Measurements from ENCODE around the gene UBE2QL1.

UBE2QL1 gene

GRCh38 chr5:6490246-6490645, 41.6 kb downstream of the UBE2QL1 start:
- TF ChIP-seq ZFP3 (CRISPR knock-in tag; IDR thresholded peaks at IDR 0.05) (no peak), PPARA (CRISPR knock-in tag; IDR thresholded peaks at IDR 0.05; ENCODE audit: borderline replicate concordance) (no peak), ZNF8 (CRISPR knock-in tag; IDR thresholded peaks at IDR 0.05) (no peak), TCF4 (CRISPR knock-in tag; IDR thresholded peaks at IDR 0.05; ENCODE audit: borderline replicate concordance) (no peak), ISL1 (CRISPR knock-in tag; IDR thresholded peaks at IDR 0.05) (no peak), TSHZ2 (CRISPR knock-in tag; IDR thresholded peaks at IDR 0.05) (no peak), SNAI2 (CRISPR knock-in tag; IDR thresholded peaks at IDR 0.05) (no peak), RARB (CRISPR knock-in tag; IDR thresholded peaks at IDR 0.05) (no peak), ARNTL (CRISPR knock-in tag; IDR thresholded peaks at IDR 0.05; ENCODE audit: borderline replicate concordance, low read depth) (no peak), CSRNP3 (CRISPR knock-in tag; IDR thresholded peaks at IDR 0.05) (no peak), ZNF70 (CRISPR knock-in tag; IDR thresholded peaks at IDR 0.05) (no peak), OSR1 (CRISPR knock-in tag; IDR thresholded peaks at IDR 0.05) (no peak), CSDC2 (CRISPR knock-in tag; IDR thresholded peaks at IDR 0.05) (no peak), ZFP30 (CRISPR knock-in tag; IDR thresholded peaks at IDR 0.05) (no peak), ESRRG (CRISPR knock-in tag; IDR thresholded peaks at IDR 0.05) (no peak), GLIS3 (CRISPR knock-in tag; IDR thresholded peaks at IDR 0.05) (no peak)
- TF ChIP-seq, protein P1, sequence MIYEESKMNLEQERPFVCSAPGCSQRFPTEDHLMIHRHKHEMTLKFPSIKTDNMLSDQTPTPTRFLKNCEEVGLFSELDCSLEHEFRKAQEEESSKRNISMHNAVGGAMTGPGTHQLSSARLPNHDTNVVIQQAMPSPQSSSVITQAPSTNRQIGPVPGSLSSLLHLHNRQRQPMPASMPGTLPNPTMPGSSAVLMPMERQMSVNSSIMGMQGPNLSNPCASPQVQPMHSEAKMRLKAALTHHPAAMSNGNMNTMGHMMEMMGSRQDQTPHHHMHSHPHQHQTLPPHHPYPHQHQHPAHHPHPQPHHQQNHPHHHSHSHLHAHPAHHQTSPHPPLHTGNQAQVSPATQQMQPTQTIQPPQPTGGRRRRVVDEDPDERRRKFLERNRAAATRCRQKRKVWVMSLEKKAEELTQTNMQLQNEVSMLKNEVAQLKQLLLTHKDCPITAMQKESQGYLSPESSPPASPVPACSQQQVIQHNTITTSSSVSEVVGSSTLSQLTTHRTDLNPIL (CRISPR knock-in tag; IDR thresholded peaks at IDR 0.05; ENCODE audit: low read depth), result no peak
- ATAC-seq, result no peak

- TF ChIP-seq, protein P1 (CRISPR knock-in tag; IDR thresholded peaks at IDR 0.05; ENCODE audit: low read depth), result no peak
- TF ChIP-seq ISL1 (CRISPR knock-in tag; IDR thresholded peaks at IDR 0.05) (no peak), ZFP30 (CRISPR knock-in tag; IDR thresholded peaks at IDR 0.05) (no peak), ZFP3 (CRISPR knock-in tag; IDR thresholded peaks at IDR 0.05) (no peak), OSR1 (CRISPR knock-in tag; IDR thresholded peaks at IDR 0.05) (no peak), ZNF565 (CRISPR knock-in tag; conservative IDR thresholded peaks at IDR 0.05; ENCODE audit: low read depth) (no peak), ZC3H10 (CRISPR knock-in tag; IDR thresholded peaks at IDR 0.05) (no peak), ZNF70 (CRISPR knock-in tag; IDR thresholded peaks at IDR 0.05) (no peak), RARB (CRISPR knock-in tag; IDR thresholded peaks at IDR 0.05) (no peak), ARNTL (CRISPR knock-in tag; IDR thresholded peaks at IDR 0.05; ENCODE audit: borderline replicate concordance, low read depth) (no peak), PPARA (CRISPR knock-in tag; IDR thresholded peaks at IDR 0.05; ENCODE audit: borderline replicate concordance) (no peak)
- no peak for ATAC-seq
These were observed 42.0 kb downstream of the UBE2QL1 start for GRCh38 chr5:6490693-6491092.

DNA sequence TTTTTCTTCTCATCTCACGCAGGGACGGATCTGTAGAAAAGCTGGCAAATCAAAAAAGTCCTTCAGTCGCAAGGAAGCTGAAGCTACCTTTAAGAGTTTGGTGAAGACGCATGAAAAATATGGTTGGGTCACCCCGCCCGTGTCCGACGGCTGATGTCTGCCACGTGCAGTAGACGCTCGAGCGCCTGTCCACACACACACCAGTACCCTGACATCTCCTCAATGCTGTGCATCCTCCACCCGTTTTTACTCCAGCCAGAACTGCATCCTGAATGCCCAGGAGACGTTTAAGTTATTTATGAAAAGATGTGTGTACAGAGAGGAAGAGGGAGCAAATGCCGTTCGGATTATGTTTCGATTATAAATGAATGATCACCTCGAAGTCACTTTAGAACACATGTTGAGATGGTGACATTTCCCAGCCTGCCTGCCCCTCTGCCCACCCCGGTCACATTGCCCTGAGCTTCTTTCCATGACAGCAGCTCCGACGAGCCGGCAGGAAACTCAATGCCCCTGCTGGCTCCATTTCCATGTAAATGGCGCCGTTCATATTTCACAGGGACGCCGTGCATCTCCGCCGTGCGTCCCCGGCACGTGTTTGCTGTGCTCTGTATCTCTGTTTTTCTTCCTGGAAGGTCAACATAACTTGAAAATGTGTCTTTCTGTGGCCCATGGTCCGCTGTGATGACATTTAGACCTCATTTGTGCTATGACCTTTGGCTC, 42.7 kb downstream of the UBE2QL1 start:
- no peak for ATAC-seq
- TF ChIP-seq ZNF565 (CRISPR knock-in tag; conservative IDR thresholded peaks at IDR 0.05; ENCODE audit: low read depth), result no peak
- TF ChIP-seq POU6F1 (CRISPR knock-in tag; IDR thresholded peaks at IDR 0.05; ENCODE audit: borderline replicate concordance, low read depth), result no peak
- no peak for TF ChIP-seq TCF4 (CRISPR knock-in tag; IDR thresholded peaks at IDR 0.05; ENCODE audit: borderline replicate concordance)
- TF ChIP-seq ARNTL (CRISPR knock-in tag; IDR thresholded peaks at IDR 0.05; ENCODE audit: borderline replicate concordance, low read depth), result no peak
- TF ChIP-seq SNAI2 (CRISPR knock-in tag; IDR thresholded peaks at IDR 0.05), result no peak
- no peak for TF ChIP-seq BACH2 (CRISPR knock-in tag; IDR thresholded peaks at IDR 0.05; ENCODE audit: borderline replicate concordance)
- no peak for TF ChIP-seq TSHZ2 (CRISPR knock-in tag; IDR thresholded peaks at IDR 0.05)
- no peak for TF ChIP-seq PATZ1 (CRISPR knock-in tag; IDR thresholded peaks at IDR 0.05; ENCODE audit: borderline replicate concordance)
